Suppressor macrophage treated with lipopolysaccharide for 4 hours (primary cell): Measurements from ENCODE around the gene CHKB.

Experiments
- DNase-seq: peaks from one replicate; pipeline ENCODE4 v3.0.0-alpha.2; 2020

The CHKB gene

DNA sequence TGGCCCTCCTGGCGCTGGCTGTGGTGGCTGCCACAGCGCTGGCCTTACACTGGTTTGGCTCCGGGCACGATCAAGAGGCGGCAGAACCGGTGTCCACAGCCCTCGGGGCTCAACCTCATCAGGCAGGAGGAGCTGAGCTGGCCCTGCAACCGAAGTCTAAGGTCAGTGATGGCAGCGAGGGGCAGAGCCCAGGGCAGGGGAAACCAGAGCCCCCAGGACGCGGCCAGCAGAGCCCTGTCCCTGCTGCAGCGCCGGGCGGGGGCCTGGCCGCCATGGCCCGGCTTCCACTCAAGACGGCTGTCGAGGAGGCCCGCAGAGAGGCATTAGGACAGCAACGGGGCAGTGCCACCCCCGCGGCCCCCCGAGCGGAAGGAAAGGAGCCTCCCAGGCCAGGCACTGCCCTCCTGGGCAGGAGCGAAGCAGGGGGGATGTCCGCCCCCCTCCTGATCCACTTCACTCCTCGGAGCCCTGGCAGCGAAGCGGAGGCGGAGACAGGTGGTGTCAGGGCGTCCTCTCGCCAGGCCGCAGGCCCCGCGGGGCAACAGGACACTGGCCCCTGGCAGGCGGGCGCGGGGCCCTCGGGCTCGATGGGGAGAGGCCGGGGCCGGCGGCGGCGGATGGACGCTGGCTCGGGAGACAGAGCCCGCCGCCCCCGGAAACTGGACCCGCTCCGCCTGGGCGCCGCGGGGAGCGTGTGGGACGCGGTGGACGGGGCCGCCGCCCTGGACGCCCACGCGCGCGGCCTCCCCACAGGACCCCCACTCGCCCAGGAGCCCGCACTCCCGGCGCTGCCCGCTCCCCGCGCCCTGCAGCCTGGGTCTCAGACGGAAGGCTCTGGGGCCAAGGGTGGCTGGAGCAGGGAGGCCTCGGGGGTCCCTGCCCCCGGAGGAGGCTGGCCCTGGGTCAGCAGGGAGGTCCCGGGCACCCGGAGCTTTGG is 36.1 kb downstream of the CHKB start:
- DNase-seq: no peak

GRCh38 chr22:50545522-50546325 is 36.9 kb downstream of the CHKB start, which contains the start of gene KLHDC7B:
TSS of gene KLHDC7B (plus strand) at chr22:50545899. CDS start at chr22:50546244, 345 bp downstream.
- DNase-seq: no peak

GRCh38 chr22:50544746-50545253 is 37.8 kb downstream of the CHKB start:
- DNase-seq: no peak

GRCh38 chr22:50544078-50544745 is 38.4 kb downstream of the CHKB start:
- peak; percentile 86 for DNase-seq

DNA sequence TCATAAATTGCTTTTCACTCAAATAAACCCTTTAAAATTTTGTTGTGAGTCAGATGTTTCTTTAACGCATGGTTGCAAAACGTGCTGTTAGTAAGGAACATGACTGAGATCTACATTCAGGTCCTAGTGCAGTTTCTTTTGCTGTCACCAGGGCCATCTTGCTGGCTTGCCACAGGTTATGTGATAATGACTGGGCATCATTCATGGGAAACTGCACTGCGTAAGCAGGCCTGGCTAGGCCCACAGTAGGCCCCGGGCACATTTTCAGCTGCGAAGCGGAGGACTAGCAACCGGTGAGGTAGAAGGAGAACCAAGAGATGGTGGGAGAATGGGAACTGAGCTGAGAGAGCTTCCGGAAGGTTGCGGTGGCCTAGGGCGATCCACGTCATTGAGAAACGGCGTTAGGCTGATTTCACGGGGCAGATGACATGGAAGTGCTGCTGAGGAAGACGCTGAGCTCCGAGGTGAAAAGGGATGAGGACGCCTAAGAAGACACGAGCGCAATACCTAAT is 40.2 kb downstream of the CHKB start:
- peak; percentile 97 for DNase-seq

DNA sequence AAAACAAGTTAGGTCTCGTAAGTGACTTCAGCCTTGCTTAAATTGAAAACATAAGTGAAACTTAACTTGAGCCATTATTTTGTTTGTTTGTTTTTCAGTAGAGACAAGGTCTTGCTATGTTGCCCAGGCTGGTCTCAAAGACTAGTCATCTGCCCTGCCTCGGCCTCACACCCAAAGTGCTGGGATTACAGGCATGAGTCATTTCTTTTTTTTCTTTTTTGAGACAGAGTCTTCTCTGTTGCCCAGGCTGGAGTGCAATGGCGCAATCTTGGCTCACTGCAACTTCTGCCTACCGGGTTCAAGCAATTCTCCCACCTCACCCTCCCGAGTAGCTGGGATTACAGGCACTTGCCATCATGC is 41.0 kb downstream of the CHKB start:
- peak; percentile 96 for DNase-seq

DNA sequence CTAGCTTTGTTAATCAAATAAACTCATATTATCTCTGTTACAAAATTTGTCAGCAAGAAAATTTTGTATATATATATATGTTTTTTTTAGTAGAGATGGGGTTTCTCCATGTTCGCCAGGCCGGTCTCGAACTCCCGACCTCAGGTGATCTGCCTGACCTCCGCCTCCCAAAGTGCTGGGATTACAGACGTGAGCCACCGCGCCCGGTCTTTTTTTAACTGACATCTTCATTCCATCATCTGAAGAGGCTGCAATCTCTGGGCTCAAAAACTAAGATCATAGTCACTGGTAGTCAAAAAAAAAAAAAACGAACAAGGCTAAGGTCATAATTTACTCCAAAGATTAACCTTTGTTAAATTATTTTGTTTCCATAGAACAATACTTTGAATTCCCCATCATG is 42.3 kb downstream of the CHKB start:
- peak; percentile 55 for DNase-seq

DNA sequence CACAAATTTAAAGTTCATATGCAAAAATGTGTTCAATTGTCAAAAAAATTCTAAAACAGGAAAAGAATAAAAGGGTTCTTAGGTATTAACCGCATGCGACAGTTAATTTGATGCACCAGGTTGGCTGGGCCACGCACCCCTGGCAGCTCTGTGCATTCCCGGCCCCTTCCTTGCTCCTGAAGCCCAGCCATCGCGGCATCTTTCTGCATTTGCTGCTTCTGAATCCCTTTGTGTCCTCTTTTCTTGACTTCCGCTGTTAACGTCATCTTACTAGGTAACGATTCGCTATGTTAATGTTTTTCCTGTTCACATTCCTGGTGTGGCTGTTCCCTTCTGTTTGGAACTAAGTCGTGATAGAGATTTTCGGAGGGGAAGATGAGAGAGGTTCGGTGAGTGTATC is 44.9 kb downstream of the CHKB start:
- no peak for DNase-seq

DNA sequence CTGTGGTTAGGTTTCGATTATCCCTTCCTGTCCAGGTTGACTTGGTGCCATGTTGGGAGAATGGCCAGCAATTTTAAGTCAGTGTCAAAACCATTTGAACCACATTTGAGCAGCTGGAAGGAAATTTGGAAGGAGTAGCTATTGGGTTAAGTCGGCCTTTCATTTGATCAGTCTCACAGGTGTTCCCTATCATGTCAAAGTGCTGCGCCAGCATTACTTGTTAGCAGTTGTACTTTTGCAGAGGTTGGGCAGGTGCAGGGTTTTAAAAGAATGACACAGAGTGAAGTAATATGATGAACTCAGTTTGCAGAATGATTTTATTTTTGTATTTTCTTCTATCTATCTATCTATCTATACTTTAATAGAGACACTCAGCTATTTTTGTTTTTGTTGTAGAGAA is 46.4 kb downstream of the CHKB start:
- no peak for DNase-seq

GRCh38 chr22:50535113-50535512 is 47.5 kb downstream of the CHKB start:
- DNase-seq: no peak

DNA sequence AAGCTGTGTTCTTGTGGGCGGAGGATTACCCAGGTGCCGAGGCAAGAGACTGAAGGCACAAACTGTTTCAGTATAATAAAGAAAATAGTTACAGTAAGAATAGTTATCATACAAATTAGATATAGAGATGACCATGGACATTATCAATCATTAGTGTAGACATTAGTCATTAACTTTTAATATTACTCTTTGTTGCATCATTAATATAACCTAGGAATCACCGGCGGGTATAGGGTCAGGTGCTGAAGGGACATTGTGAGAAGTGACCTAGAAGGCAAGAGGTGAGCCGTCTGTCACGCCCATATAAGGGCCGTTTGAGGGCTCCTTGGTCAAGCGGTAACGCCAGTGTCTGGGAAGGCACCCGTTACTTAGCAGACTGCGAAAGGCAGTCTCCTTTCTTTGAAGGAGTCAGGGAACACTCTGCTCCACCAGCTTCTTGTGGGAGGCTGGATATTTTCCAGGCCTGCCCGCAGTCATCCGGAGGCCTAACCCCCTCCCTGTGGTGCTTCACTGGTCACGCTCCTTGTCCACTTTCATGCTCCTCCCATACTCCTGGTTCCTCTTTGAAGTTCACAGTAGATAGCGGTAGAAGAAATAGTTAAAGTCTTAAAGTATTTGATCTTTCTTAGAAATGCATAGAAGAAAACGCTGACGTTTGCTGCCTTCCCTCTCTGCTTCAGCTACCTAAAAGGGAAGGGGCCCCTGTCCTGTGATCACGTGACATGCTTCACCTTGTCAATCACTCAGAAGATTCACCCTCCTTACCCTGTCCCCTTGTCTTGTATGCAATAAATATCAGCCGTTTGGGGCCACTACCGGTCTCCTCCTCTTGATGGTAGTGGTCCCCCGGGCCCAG is 48.6 kb downstream of the CHKB start:
- DNase-seq: peak; percentile 78

- peak; percentile 65 for DNase-seq
Observed at GRCh38 chr22:50532824-50533796, 49.5 kb downstream of the CHKB start.

GRCh38 chr22:50531962-50532674 is 50.5 kb downstream of the CHKB start:
- DNase-seq: peak; percentile 84

GRCh38 chr22:50531546-50531961 is 51.1 kb downstream of the CHKB start:
- peak; percentile 91 for DNase-seq

- DNase-seq: peak; percentile 97
Observed at GRCh38 chr22:50530877-50531545, 51.6 kb downstream of the CHKB start.

GRCh38 chr22:50530580-50530876 is 52.1 kb downstream of the CHKB start:
- DNase-seq: no peak

DNA sequence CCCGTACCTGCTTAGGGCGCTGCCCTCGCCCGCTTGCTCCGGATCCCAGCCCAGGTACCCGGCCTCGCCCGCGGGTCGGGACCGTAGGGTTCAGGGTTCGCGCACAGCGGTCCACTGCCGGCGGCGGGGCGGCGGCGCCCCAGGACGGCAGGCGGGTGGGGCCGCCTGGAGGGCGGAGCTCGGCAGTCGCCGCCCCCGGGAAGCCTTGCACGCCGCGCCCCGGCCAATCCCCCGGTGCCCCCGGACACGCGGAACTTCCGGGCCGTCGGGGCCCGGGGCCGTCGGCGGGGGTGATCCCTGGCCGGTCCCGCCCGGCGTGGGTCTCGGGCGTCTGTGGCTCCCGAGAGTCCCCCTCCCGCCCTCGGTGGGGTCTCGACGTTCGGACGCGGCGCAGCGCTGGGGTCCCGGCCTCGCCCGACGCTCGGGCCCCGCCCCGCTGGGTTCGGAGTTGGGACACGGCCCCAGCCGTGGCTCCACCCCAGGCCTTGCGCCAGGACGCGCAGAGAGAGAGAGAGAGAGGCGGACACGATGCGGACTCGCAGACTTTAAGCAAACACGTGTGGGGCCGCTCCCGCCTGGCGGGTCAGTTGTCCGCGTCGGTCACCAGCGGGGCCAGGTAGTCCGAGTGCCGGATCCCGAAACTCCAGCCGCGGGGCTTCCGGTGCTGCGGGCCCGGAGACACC is 52.6 kb downstream of the CHKB start, which contains the start of gene TYMP:
TYMP (minus strand) TSS at position 116 of the 683 bp plus-strand sequence. CDS start 303 bp downstream, outside the sequence.
- peak; percentile 95 for DNase-seq

- DNase-seq: peak; percentile 73
Observed at GRCh38 chr22:50529416-50529896, 53.2 kb downstream of the CHKB start.
